ENCODE results near the gene SPINK1. TPM values are rescaled to one million over a fixed set of nuclear protein-coding genes. Genes with fewer than 3 reads are reported as not detected.

Gene SPINK1
- total and polyA plus RNA-seq, 2 donors (not counting 1 experiment from before 2014, with no cell fraction given): not detected

GRCh38 chr5:147859962-147860640 is 28.6 kb upstream of the SPINK1 start:
- H3K9me3 ChIP-seq (ENCODE audit: control insufficient read depth, insufficient read depth, low read depth, low read length): no peaks in the 10 kb centered on the region
- H3K27me3 ChIP-seq (ENCODE audit: control insufficient read depth, insufficient read depth, low read length): no peaks in the 10 kb centered on the region
- H3K27ac ChIP-seq (ENCODE audit: insufficient read depth, low read length): no peak overlapping the region
- H3K4me2 ChIP-seq (ENCODE audit: extremely low read depth, insufficient read depth, low read length): no peak overlapping the region
- no peaks in the 10 kb centered on the region for H3K4me1 ChIP-seq (ENCODE audit: control insufficient read depth, extremely low read depth, insufficient read depth, low read length)
- H3K9ac ChIP-seq (ENCODE audit: insufficient read depth, low read length): no peak overlapping the region
- no peaks in the 10 kb centered on the region for H3K79me2 ChIP-seq (ENCODE audit: control insufficient read depth, insufficient read depth, low read length)
- no peak overlapping the region for H3K4me3 ChIP-seq (replicated peaks in 1 of 4; ENCODE audit: control extremely low read depth in 1 of 4, insufficient read depth in 1 of 4, low read depth in 3 of 4, low read length in 4 of 4)
- no peak overlapping the region for H2AFZ ChIP-seq (ENCODE audit: low read length)
- no peaks in the 10 kb centered on the region for H3K36me3 ChIP-seq (ENCODE audit: control insufficient read depth, insufficient read depth, low read length)
- no peaks in the 10 kb centered on the region for H4K20me1 ChIP-seq (ENCODE audit: control insufficient read depth, extremely low read depth, insufficient read depth, low read length)
- no peak for DNase-seq (ENCODE audit: low read depth in 2 of 2)
- no peak for TF ChIP-seq EZH2 (IDR thresholded peaks at IDR 0.05; ENCODE audit: low read length, missing control alignments)
- no peak for TF ChIP-seq CTCF (conservative IDR thresholded peaks at IDR 0.05 in 1 of 2, IDR thresholded peaks at IDR 0.05 in 1 of 2; ENCODE audit: low read depth in 1 of 2, low read length in 2 of 2)

- no peak for DNase-seq (ENCODE audit: low read depth in 2 of 2)
- no peak overlapping the region for H3K4me2 ChIP-seq (ENCODE audit: extremely low read depth, insufficient read depth, low read length)
Observed at GRCh38 chr5:147858565-147858964, 27.1 kb upstream of the SPINK1 start.

More at GRCh38 chr5:147858565-147858964, 27.1 kb upstream of the SPINK1 start:
- Histone ChIP-seq H4K20me1 (ENCODE audit: control insufficient read depth, extremely low read depth, insufficient read depth, low read length) (no peaks in the 10 kb centered on the region), H3K27me3 (ENCODE audit: control insufficient read depth, insufficient read depth, low read length) (peaks cover under 1% of the 10 kb centered on the region), H3K27ac (ENCODE audit: insufficient read depth, low read length) (no peak overlapping the region), H3K4me3 (replicated peaks in 1 of 4; ENCODE audit: control extremely low read depth in 1 of 4, insufficient read depth in 1 of 4, low read depth in 3 of 4, low read length in 4 of 4) (no peak overlapping the region), H3K4me1 (ENCODE audit: control insufficient read depth, extremely low read depth, insufficient read depth, low read length) (no peaks in the 10 kb centered on the region), H3K9ac (ENCODE audit: insufficient read depth, low read length) (no peak overlapping the region), H2AFZ (ENCODE audit: low read length) (no peak overlapping the region), H3K36me3 (ENCODE audit: control insufficient read depth, insufficient read depth, low read length) (no peaks in the 10 kb centered on the region), H3K9me3 (ENCODE audit: control insufficient read depth, insufficient read depth, low read depth, low read length) (no peaks in the 10 kb centered on the region), H3K79me2 (ENCODE audit: control insufficient read depth, insufficient read depth, low read length) (no peaks in the 10 kb centered on the region)
- TF ChIP-seq CTCF (conservative IDR thresholded peaks at IDR 0.05 in 1 of 2, IDR thresholded peaks at IDR 0.05 in 1 of 2; ENCODE audit: low read depth in 1 of 2, low read length in 2 of 2) (no peak), EZH2 (IDR thresholded peaks at IDR 0.05; ENCODE audit: low read length, missing control alignments) (no peak)

Measured in fibroblast of lung (primary cell).